HepG2 (cell line): Measurements from ENCODE around the gene GP1BA. TPM values are rescaled to one million over a fixed set of nuclear protein-coding genes. Genes with fewer than 3 reads are reported as not detected.

ENCODE experiments used
- ATF1 ChIP-seq: IDR thresholded peaks from 2 replicates; pipeline ENCODE4 v1.6.1; 2016; ENCODE audit warnings: mild to moderate bottlenecking, control low read depth
- CREB1 ChIP-seq, 2 experiments: fragments of 450-650 bp in 1 of 2; IDR thresholded peaks; 2 replicates each; pipeline ENCODE4 v1.6.1; 2016 to 2017; ENCODE audit warnings: control low read depth in 1 of 2, mild to moderate bottlenecking in 1 of 2, missing compliant biosample characterization in 1 of 2, missing genetic modification characterization in 1 of 2
- ISX ChIP-seq: sonication (generic); formaldehyde crosslinking; conservative IDR thresholded peaks from 2 replicates; pipeline ENCODE4 v1.5.0; 2020; ENCODE audit warnings: missing genetic modification reagents
- PAWR ChIP-seq: sonication (generic); formaldehyde crosslinking; IDR thresholded peaks from 2 replicates; pipeline ENCODE4 v1.4.0; 2020; ENCODE audit warnings: missing genetic modification reagents, mild to moderate bottlenecking, borderline replicate concordance
- TGIF2 ChIP-seq: IDR thresholded peaks from 2 replicates; pipeline ENCODE4 v1.6.1; 2016; ENCODE audit warnings: control low read depth, missing compliant biosample characterization
- WIZ ChIP-seq: sonication (generic); formaldehyde crosslinking; IDR thresholded peaks from 2 replicates; pipeline ENCODE4 v1.5.1; 2020; ENCODE audit warnings: mild to moderate bottlenecking, missing genetic modification reagents
- ZNF121 ChIP-seq: sonication (generic); formaldehyde crosslinking; IDR thresholded peaks from 2 replicates; pipeline ENCODE4 v1.5.0; 2020; ENCODE audit warnings: mild to moderate bottlenecking, missing genetic modification reagents
- ZNF264 ChIP-seq: sonication (generic); formaldehyde crosslinking; IDR thresholded peaks from 2 replicates; pipeline ENCODE4 v1.4.0; 2020; ENCODE audit warnings: missing genetic modification reagents
- ZNF296 ChIP-seq: sonication (generic); formaldehyde crosslinking; conservative IDR thresholded peaks from 2 replicates; pipeline ENCODE4 v1.5.0; 2020; ENCODE audit warnings: mild to moderate bottlenecking, missing genetic modification reagents
- ZSCAN9 ChIP-seq: IDR thresholded peaks from 2 replicates; pipeline ENCODE4 v1.6.1; 2016; ENCODE audit warnings: borderline replicate concordance
- polyA plus RNA-seq, 8 experiments: library from polyadenylated mRNA; depleted of rRNA in 3 of 8; stranded (reverse) in 7 of 8; unstranded in 1 of 8; fragments of >200 nt; fragmentation: Illumina TruSeq in 4 of 8; extraction: Trizol in 4 of 8; gene quantifications; 2 replicates each; pipeline versions ENCODE4 v1.2.1 to v1.2.3, GENCODE V29; 2011 to 2016; ENCODE audit warnings: low read depth in 4 of 8, missing spikeins in 1 of 8, mixed read lengths in 1 of 8; ENCODE audit not compliant: insufficient read depth in 1 of 8
- total RNA-seq, 5 experiments: library from RNA; depleted of rRNA; stranded (reverse); fragments of >200 nt; fragmentation: Illumina TruSeq; extraction: Trizol; gene quantifications; 2 replicates each; pipeline ENCODE4 v1.2.3, GENCODE V29; 2016; ENCODE audit warnings: low read depth in 1 of 5
- TF ChIP-seq, protein P1 (sequence below): sonication (generic); formaldehyde crosslinking; IDR thresholded peaks from 2 replicates; pipeline ENCODE4 v1.5.0; 2020; ENCODE audit warnings: mild to moderate bottlenecking, missing genetic modification reagents, moderate library complexity
- TF ChIP-seq, protein P2 (sequence below): sonication (generic); formaldehyde crosslinking; IDR thresholded peaks from 2 replicates; pipeline ENCODE4 v1.5.0; 2020; ENCODE audit warnings: missing genetic modification reagents
- TF ChIP-seq, protein P3 (sequence below): IDR thresholded peaks from 2 replicates; pipeline ENCODE4 v1.6.1; 2016
- TF ChIP-seq, protein P4 (sequence below): sonication (generic); formaldehyde crosslinking; IDR thresholded peaks from 2 replicates; pipeline ENCODE4; 2020; ENCODE audit warnings: missing genetic modification reagents, mild to moderate bottlenecking, borderline replicate concordance
- TF ChIP-seq, protein P5 (sequence below): sonication (generic); formaldehyde crosslinking; IDR thresholded peaks from 2 replicates; pipeline ENCODE4 v1.9.0; 2021; ENCODE audit warnings: missing genetic modification reagents, borderline replicate concordance

The GP1BA gene
- total and polyA plus RNA-seq, 2 of the 13 experiments (the other 11 are each of a cell fraction or from before 2014, with no cell fraction given): not detected

DNA sequence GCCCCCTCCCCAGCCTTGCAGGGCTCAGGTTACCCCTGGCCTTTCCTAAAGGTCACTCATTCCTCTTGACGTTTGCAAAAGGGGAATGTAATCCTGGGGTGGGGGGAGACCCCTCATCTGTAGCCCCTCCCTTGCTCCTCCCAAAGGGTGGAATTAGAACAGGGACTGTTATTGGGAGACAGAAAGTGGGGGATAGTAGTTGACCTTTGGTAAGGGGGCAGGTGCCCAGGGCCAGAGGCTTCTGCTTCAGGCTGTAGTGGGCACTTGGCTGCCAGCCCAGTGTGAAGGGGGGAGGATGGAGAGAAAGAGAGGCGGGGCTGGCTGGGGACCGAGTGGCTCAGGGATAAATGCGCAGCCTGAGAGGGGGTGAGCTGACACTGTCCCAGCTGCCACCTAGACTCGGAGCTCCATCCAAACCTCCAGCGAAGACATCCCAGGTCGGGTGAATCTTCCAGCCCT lies 18.7 kb downstream of the GP1BA start, which contains the start of gene ENO3 (continued):
- TF ChIP-seq ZSCAN9: no peak
- no peak for TF ChIP-seq ATF1
- TF ChIP-seq, protein P1, sequence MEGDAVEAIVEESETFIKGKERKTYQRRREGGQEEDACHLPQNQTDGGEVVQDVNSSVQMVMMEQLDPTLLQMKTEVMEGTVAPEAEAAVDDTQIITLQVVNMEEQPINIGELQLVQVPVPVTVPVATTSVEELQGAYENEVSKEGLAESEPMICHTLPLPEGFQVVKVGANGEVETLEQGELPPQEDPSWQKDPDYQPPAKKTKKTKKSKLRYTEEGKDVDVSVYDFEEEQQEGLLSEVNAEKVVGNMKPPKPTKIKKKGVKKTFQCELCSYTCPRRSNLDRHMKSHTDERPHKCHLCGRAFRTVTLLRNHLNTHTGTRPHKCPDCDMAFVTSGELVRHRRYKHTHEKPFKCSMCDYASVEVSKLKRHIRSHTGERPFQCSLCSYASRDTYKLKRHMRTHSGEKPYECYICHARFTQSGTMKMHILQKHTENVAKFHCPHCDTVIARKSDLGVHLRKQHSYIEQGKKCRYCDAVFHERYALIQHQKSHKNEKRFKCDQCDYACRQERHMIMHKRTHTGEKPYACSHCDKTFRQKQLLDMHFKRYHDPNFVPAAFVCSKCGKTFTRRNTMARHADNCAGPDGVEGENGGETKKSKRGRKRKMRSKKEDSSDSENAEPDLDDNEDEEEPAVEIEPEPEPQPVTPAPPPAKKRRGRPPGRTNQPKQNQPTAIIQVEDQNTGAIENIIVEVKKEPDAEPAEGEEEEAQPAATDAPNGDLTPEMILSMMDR (CRISPR knock-in tag): no peak; the same call in 1 of the 2 replicates
- TF ChIP-seq, protein P2, sequence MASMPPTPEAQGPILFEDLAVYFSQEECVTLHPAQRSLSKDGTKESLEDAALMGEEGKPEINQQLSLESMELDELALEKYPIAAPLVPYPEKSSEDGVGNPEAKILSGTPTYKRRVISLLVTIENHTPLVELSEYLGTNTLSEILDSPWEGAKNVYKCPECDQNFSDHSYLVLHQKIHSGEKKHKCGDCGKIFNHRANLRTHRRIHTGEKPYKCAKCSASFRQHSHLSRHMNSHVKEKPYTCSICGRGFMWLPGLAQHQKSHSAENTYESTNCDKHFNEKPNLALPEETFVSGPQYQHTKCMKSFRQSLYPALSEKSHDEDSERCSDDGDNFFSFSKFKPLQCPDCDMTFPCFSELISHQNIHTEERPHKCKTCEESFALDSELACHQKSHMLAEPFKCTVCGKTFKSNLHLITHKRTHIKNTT: no peak
- no peak for TF ChIP-seq CREB1 (IDR thresholded peaks at IDR 0.05)
- peak; percentile 28; the same call in 1 of the 2 replicates for TF ChIP-seq CREB1 (CRISPR knock-in tag; IDR thresholded peaks at IDR 0.05)
- TF ChIP-seq, protein P3, sequence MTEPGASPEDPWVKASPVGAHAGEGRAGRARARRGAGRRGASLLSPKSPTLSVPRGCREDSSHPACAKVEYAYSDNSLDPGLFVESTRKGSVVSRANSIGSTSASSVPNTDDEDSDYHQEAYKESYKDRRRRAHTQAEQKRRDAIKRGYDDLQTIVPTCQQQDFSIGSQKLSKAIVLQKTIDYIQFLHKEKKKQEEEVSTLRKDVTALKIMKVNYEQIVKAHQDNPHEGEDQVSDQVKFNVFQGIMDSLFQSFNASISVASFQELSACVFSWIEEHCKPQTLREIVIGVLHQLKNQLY: no peak
- no peak for TF ChIP-seq TGIF2 (CRISPR knock-in tag)
- no peak for TF ChIP-seq ZNF121 (CRISPR knock-in tag)
- TF ChIP-seq ZNF264 (CRISPR knock-in tag): no peak
- no peak for TF ChIP-seq ZNF296
- no peak for TF ChIP-seq WIZ (CRISPR knock-in tag)
- TF ChIP-seq PAWR (CRISPR knock-in tag): no peak
- TF ChIP-seq, protein P4, sequence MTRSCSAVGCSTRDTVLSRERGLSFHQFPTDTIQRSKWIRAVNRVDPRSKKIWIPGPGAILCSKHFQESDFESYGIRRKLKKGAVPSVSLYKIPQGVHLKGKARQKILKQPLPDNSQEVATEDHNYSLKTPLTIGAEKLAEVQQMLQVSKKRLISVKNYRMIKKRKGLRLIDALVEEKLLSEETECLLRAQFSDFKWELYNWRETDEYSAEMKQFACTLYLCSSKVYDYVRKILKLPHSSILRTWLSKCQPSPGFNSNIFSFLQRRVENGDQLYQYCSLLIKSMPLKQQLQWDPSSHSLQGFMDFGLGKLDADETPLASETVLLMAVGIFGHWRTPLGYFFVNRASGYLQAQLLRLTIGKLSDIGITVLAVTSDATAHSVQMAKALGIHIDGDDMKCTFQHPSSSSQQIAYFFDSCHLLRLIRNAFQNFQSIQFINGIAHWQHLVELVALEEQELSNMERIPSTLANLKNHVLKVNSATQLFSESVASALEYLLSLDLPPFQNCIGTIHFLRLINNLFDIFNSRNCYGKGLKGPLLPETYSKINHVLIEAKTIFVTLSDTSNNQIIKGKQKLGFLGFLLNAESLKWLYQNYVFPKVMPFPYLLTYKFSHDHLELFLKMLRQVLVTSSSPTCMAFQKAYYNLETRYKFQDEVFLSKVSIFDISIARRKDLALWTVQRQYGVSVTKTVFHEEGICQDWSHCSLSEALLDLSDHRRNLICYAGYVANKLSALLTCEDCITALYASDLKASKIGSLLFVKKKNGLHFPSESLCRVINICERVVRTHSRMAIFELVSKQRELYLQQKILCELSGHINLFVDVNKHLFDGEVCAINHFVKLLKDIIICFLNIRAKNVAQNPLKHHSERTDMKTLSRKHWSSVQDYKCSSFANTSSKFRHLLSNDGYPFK (CRISPR knock-in tag): peak; percentile 67; the same call in 1 of the 2 replicates
- TF ChIP-seq, protein P5, sequence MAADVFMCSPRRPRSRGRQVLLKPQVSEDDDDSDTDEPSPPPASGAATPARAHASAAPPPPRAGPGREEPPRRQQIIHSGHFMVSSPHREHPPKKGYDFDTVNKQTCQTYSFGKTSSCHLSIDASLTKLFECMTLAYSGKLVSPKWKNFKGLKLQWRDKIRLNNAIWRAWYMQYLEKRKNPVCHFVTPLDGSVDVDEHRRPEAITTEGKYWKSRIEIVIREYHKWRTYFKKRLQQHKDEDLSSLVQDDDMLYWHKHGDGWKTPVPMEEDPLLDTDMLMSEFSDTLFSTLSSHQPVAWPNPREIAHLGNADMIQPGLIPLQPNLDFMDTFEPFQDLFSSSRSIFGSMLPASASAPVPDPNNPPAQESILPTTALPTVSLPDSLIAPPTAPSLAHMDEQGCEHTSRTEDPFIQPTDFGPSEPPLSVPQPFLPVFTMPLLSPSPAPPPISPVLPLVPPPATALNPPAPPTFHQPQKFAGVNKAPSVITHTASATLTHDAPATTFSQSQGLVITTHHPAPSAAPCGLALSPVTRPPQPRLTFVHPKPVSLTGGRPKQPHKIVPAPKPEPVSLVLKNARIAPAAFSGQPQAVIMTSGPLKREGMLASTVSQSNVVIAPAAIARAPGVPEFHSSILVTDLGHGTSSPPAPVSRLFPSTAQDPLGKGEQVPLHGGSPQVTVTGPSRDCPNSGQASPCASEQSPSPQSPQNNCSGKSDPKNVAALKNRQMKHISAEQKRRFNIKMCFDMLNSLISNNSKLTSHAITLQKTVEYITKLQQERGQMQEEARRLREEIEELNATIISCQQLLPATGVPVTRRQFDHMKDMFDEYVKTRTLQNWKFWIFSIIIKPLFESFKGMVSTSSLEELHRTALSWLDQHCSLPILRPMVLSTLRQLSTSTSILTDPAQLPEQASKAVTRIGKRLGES (CRISPR knock-in tag): no peak
- TF ChIP-seq ISX: no peak
